H9 (cell line): ENCODE measurements around the gene NDUFS2. TPM values are rescaled to one million over a fixed set of nuclear protein-coding genes. Genes with fewer than 3 reads are reported as not detected.

Source experiments
- DNase-seq: peaks from one replicate; pipeline ENCODE4 v3.0.0-alpha.2; 2017
- H2AFZ ChIP-seq: one replicate; pipeline ENCODE4 v1.6.1; 2013; ENCODE audit warnings: mild to moderate bottlenecking, low read length, control low read depth, moderate library complexity
- H2AK5ac ChIP-seq: 2 replicates; pipeline ENCODE4 v1.6.1; 2013; ENCODE audit warnings: low read length, control low read depth, mixed read lengths; ENCODE audit not compliant: insufficient read length
- H2BK120ac ChIP-seq: one replicate; pipeline ENCODE4 v1.6.1; 2013; ENCODE audit warnings: low read depth, mild to moderate bottlenecking, low read length, control low read depth, inconsistent platforms; ENCODE audit not compliant: poor library complexity, severe bottlenecking
- H2BK12ac ChIP-seq: 2 replicates; pipeline ENCODE4 v1.6.1; 2013; ENCODE audit warnings: low read length, control low read depth, mixed read lengths, low read depth; ENCODE audit not compliant: insufficient read length
- H2BK15ac ChIP-seq: 2 replicates; pipeline ENCODE4 v1.6.1; 2013; ENCODE audit warnings: low read depth, low read length, control low read depth
- H2BK20ac ChIP-seq: one replicate; pipeline ENCODE4 v1.6.1; 2013; ENCODE audit warnings: low read depth, mild to moderate bottlenecking, low read length, control low read depth, inconsistent platforms; ENCODE audit not compliant: poor library complexity, severe bottlenecking
- H2BK5ac ChIP-seq: 2 replicates; pipeline ENCODE4 v1.6.1; 2013; ENCODE audit warnings: low read length, control low read depth, mixed read lengths; ENCODE audit not compliant: insufficient read length
- H3K14ac ChIP-seq: 2 replicates; pipeline ENCODE4 v1.6.1; 2013; ENCODE audit warnings: low read length, control low read depth; ENCODE audit not compliant: insufficient read depth
- H3K18ac ChIP-seq: 2 replicates; pipeline ENCODE4 v1.6.1; 2013; ENCODE audit warnings: low read depth, mild to moderate bottlenecking, mixed read lengths, low read length, control low read depth; ENCODE audit not compliant: insufficient read length
- H3K23ac ChIP-seq: 2 replicates; pipeline ENCODE4 v1.6.1; 2013; ENCODE audit warnings: low read length, control low read depth, mixed read lengths, low read depth; ENCODE audit not compliant: insufficient read length
- H3K23me2 ChIP-seq: 2 replicates; pipeline ENCODE4 v1.6.1; 2013; ENCODE audit warnings: low read depth, mild to moderate bottlenecking, mixed read lengths, low read length, control low read depth; ENCODE audit not compliant: insufficient read length, poor library complexity, severe bottlenecking
- H3K27ac ChIP-seq: 2 replicates; pipeline ENCODE4 v1.5.1; 2013; ENCODE audit warnings: low read length, control low read depth, mixed read lengths, low read depth; ENCODE audit not compliant: insufficient read length
- H3K27me3 ChIP-seq: 2 replicates; pipeline ENCODE4 v1.6.1; 2013; ENCODE audit warnings: low read length, control low read depth, inconsistent platforms; ENCODE audit not compliant: insufficient read depth
- H3K4ac ChIP-seq: 2 replicates; pipeline ENCODE4 v1.6.1; 2013; ENCODE audit warnings: low read depth, mild to moderate bottlenecking, control low read depth, inconsistent platforms, low read length, moderate library complexity
- H3K4me1 ChIP-seq: 2 replicates; pipeline ENCODE4 v1.6.1; 2013; ENCODE audit warnings: low read length, control low read depth, inconsistent platforms; ENCODE audit not compliant: insufficient read depth
- H3K4me2 ChIP-seq: 2 replicates; pipeline ENCODE4 v1.6.1; 2013; ENCODE audit warnings: low read length, control low read depth, mixed read lengths; ENCODE audit not compliant: insufficient read length, insufficient read depth
- H3K56ac ChIP-seq: 2 replicates; pipeline ENCODE4 v1.6.1; 2013; ENCODE audit warnings: low read depth, mild to moderate bottlenecking, mixed read lengths, low read length, control low read depth; ENCODE audit not compliant: insufficient read length
- H3K79me1 ChIP-seq: 2 replicates; pipeline ENCODE4 v1.6.1; 2013; ENCODE audit warnings: low read depth, mild to moderate bottlenecking, moderate library complexity, low read length, control low read depth, inconsistent platforms; ENCODE audit not compliant: insufficient read depth, poor library complexity, severe bottlenecking
- H3K79me2 ChIP-seq: 2 replicates; pipeline ENCODE4 v1.6.1; 2013; ENCODE audit warnings: low read length, control low read depth, inconsistent platforms; ENCODE audit not compliant: insufficient read depth
- H3K9ac ChIP-seq: 2 replicates; pipeline ENCODE4 v1.6.1; 2013; ENCODE audit warnings: low read length, control low read depth, mixed read lengths; ENCODE audit not compliant: insufficient read length; ENCODE audit errors: extremely low read depth
- H3K9me3 ChIP-seq: one replicate; pipeline ENCODE4 v1.6.1; 2013; ENCODE audit warnings: low read depth, low read length, inconsistent platforms; ENCODE audit not compliant: control insufficient read depth
- H3T11ph ChIP-seq: one replicate; pipeline ENCODE4 v1.6.1; 2013; ENCODE audit warnings: mild to moderate bottlenecking, low read length, control low read depth, inconsistent platforms
- H4K20me1 ChIP-seq: one replicate; pipeline ENCODE4 v1.6.1; 2013; ENCODE audit not compliant: control insufficient read depth, insufficient read length, insufficient read depth
- H4K5ac ChIP-seq: 2 replicates; pipeline ENCODE4 v1.6.1; 2013; ENCODE audit warnings: low read depth, mild to moderate bottlenecking, mixed read lengths, low read length, control low read depth; ENCODE audit not compliant: insufficient read length
- H4K8ac ChIP-seq: replicated peaks from 2 replicates; pipeline ENCODE4 v1.6.1; 2013; ENCODE audit warnings: low read length, control low read depth, mixed read lengths, low read depth; ENCODE audit not compliant: insufficient read length
- H4K91ac ChIP-seq: 2 replicates; pipeline ENCODE4 v1.6.1; 2013; ENCODE audit warnings: low read depth, mild to moderate bottlenecking, moderate library complexity, mixed read lengths, low read length, control low read depth; ENCODE audit not compliant: insufficient read length
- H3K27ac Mint-ChIP-seq, 3 experiments: 2 replicates in 2 of 3; 3 replicates in 1 of 3; pipeline ENCODE4 v1.8.0; 2020 to 2021; ENCODE audit warnings: mixed read lengths in 3 of 3, mild to moderate bottlenecking in 1 of 3, moderate library complexity in 1 of 3
- H3K27me3 Mint-ChIP-seq: 2 replicates; pipeline ENCODE4 v1.8.0; 2021; ENCODE audit warnings: low read depth, mild to moderate bottlenecking, moderate library complexity, mixed read lengths
- H3K36me3 Mint-ChIP-seq, 3 experiments: 2 replicates in 2 of 3; 3 replicates in 1 of 3; pipeline ENCODE4 v1.8.0; 2020 to 2021; ENCODE audit warnings: low read depth in 3 of 3, mixed read lengths in 3 of 3; ENCODE audit not compliant: insufficient read depth in 1 of 3
- H3K4me1 Mint-ChIP-seq, 2 experiments: 2 replicates each; pipeline ENCODE4 v1.8.0; 2020; ENCODE audit warnings: mixed read lengths in 2 of 2
- H3K4me3 Mint-ChIP-seq, 2 experiments: 2 replicates in 1 of 2; 3 replicates in 1 of 2; pipeline ENCODE4 v1.8.0; 2020 to 2021; ENCODE audit warnings: mild to moderate bottlenecking in 2 of 2, mixed read lengths in 2 of 2, moderate library complexity in 1 of 2
- H3K9me3 Mint-ChIP-seq, 2 experiments: 2 replicates in 1 of 2; 3 replicates in 1 of 2; pipeline ENCODE4 v1.8.0; 2020; ENCODE audit warnings: mild to moderate bottlenecking in 2 of 2, mixed read lengths in 2 of 2, moderate library complexity in 1 of 2
- CTCF ChIP-seq: fragments of 200-600 bp; sonication (generic); conservative IDR thresholded peaks from 3 replicates; pipeline ENCODE4 v1.8.0; 2021; ENCODE audit warnings: antibody characterized with exemption, mild to moderate bottlenecking
- WGBS: extraction: QIAGEN DNeasy Blood & Tissue Kit; methylation state at CpG from one replicate; pipeline ENCODE4 v1.1.7; 2013; ENCODE audit warnings: missing lambda C conversion rate, low lambda C conversion rate, mixed read lengths; ENCODE audit not compliant: insufficient read length; ENCODE audit errors: extremely low coverage; 5-methylcytosine and 5-hydroxymethylcytosine counted together
- total RNA-seq: library from RNA; stranded (reverse); gene quantifications from 2 replicates; pipeline ENCODE4 v1.2.1, GENCODE V29; 2021

The NDUFS2 gene
- total RNA-seq, 1 experiment from 2014 or later, result 84.5 TPM

DNA sequence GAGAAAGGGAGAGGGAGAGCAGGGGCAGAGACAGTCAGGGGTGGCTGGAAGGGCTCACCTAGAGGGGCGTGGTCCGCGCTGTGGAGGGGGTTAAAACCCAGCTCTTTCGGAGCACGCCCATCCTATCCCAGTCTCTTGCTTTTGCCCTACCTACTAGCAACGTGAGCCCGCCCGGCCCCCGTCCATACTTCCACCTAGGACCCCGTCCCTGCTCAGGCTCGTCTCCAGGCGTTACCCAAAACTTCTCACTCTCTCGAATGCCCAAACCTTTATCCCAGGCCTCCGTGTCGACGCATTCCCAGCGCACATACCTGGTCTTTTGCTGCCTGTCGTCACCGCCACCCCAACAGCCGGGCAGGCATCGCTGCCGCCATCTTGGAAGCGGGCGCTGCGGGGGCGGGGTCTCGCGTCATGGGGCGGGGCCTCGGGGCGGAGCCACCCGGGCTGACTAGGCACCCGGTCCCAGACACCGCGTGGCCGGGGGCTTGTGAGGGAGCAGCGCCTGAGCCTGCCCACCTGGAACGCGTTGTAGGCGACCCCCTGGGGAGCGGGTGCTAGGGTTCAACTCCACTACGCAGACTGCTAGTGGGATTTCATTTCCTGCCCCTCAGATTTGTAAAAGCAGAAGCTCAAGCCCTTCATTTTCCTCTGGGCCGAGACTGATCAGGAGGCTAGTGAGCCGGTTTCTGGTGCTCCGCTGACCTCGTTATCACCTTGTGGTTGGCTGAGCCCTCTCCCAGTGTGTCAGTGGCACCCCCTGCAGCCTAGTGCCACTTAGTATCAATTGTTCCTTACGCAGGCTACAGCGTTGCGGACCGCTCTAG is 24.8 kb upstream of the NDUFS2 start, which contains the start of gene B4GALT3:
Gene B4GALT3, minus strand, starts transcription at position 396 of the 824 bp plus-strand sequence. CDS start 1,447 bp downstream, outside the sequence.
- H2BK12ac ChIP-seq, result no peak within 1 kb of the TSS
- H4K20me1 ChIP-seq, result no peaks in the 10 kb centered on the region
- DNase-seq, result peak; percentile 94
- H2AK5ac ChIP-seq, result no peak within 1 kb of the TSS
- peak within 1 kb of the TSS; percentile 93 for H3K14ac ChIP-seq
- H3K4me1 Mint-ChIP-seq, result peaks cover 19 to 21% of the 10 kb centered on the region in 2 experiments
- no peak within 1 kb of the TSS for H3K23ac ChIP-seq
- H3K23me2 ChIP-seq, result peaks cover 6% of the 10 kb centered on the region
- H4K91ac ChIP-seq, result no peak within 1 kb of the TSS
- H3K18ac ChIP-seq, result peak within 1 kb of the TSS; percentile 91
- no peaks in the 10 kb centered on the region for H3K79me2 ChIP-seq
- no peak within 1 kb of the TSS for H2BK120ac ChIP-seq
- no peak within 1 kb of the TSS for H2BK20ac ChIP-seq
- WGBS, result no CpG with 5 or more reads among the region's 50 CpGs
- no peak within 1 kb of the TSS for H2BK5ac ChIP-seq
- H3K4ac ChIP-seq, result no peak within 1 kb of the TSS
- H3K36me3 Mint-ChIP-seq, result peaks cover 13 to 37% (median 35%) of the 10 kb centered on the region in 3 experiments; a peak in 6 of 7 replicates
- H3K9me3 Mint-ChIP-seq, result no peaks in the 10 kb centered on the region
- no peak within 1 kb of the TSS for H2BK15ac ChIP-seq
- H3K9ac ChIP-seq, result peak within 1 kb of the TSS; percentile 78
- H3K4me2 ChIP-seq, result peak within 1 kb of the TSS; percentile 76
- TF ChIP-seq CTCF, result peak; percentile 50; the same call in 2 of the 3 replicates
- H4K5ac ChIP-seq, result no peak within 1 kb of the TSS
- no peaks in the 10 kb centered on the region for H3K9me3 ChIP-seq
- no peaks in the 10 kb centered on the region; the same call in 1 of the 2 replicates for H3K4me1 ChIP-seq
- H3K27ac ChIP-seq, result no peak within 1 kb of the TSS
- H3K27ac Mint-ChIP-seq, result peak within 1 kb of the TSS; percentile 99 to 100 (median 100)
- peak within 1 kb of the TSS; percentile 93 to 100 for H3K4me3 Mint-ChIP-seq
- no peak within 1 kb of the TSS for H3T11ph ChIP-seq
- H4K8ac ChIP-seq, result no peak within 1 kb of the TSS
- no peaks in the 10 kb centered on the region for H3K27me3 ChIP-seq
- H3K27me3 Mint-ChIP-seq, result peaks cover 3% of the 10 kb centered on the region
- H2AFZ ChIP-seq, result no peak within 1 kb of the TSS
- no peak within 1 kb of the TSS for H3K56ac ChIP-seq
- no peaks in the 10 kb centered on the region for H3K79me1 ChIP-seq
